ENCODE results near the gene SYNC.
"Not testable (repeated sequence)": the region's sequence is repeated elsewhere in the genome, so short reads cannot be mapped to it uniquely, and the experiment has no call there.

SYNC gene

DNA sequence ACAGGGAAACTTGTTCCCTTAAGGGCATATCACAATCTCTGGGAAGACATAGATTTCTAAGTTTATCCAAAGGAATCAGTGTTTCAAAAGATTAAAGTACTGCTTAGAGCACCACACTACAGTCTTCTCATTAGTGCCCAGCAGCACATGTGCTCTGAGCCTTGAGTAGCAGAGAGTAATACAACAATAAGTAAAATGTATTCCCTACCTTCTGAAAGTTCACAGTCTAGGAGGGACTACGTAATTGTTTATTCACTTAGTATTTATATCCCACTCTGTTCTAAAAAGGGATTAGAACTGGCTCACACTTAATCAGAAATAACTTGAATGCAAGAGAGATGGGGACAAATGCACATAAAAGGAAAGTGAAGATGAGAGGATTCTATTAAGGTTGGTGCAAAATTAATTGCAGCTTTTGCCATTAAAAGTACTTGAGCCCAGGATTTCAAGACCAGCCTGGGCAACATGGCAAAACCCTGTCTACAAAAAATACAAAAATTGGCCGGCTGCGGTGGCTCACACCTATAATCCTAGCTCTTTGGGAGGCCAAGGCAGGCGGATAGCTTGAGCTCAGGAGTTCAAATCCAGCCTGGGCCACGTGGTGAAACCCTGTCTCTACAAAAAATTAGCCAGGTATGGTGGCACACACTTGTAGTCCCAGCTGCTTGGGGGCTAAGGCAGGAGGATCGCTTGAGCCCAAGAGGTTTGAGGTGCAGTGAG is 9.0 kb downstream of the SYNC start:
- no peak for DNase-seq (ENCODE audit: low read depth)

DNA sequence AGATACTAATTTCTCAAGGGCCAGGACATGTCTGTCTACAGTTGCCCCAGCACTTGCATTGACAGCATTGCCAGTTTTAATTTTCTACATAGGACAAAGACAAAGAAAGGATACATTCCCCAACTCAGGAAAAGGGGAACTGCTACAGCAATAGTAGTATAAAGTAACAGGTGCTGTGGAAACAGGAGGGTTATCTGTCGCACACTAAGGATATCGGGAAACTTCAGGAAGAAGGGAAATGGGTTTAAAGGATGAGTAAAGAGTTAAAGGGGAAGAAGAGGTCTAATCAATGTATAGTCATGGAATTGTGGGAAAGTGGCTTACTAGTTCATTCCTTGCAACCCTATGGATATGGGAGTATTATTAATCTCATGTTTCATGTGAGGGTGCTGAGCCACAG is 16.2 kb downstream of the SYNC start:
- no peak for DNase-seq (ENCODE audit: low read depth)

DNA sequence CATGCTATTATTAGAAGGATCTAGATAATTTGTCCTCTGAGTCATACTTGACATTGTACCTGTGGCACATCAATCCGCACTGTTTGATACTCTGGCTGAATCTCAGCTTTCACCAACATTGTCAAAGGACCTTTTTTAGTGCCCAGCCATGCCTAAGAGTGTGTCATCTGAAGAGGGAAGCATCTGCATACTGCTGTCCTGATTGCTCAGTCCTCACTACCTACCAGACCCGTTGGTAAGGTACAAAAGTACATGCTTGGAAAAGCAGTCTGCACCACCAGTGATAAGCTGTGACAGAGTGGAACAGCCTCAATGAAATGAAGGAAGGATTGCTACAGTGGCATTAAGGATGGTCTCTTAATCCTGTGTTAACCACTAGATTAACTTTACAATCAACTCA is 17.1 kb downstream of the SYNC start:
- no peak for DNase-seq (ENCODE audit: low read depth)

DNA sequence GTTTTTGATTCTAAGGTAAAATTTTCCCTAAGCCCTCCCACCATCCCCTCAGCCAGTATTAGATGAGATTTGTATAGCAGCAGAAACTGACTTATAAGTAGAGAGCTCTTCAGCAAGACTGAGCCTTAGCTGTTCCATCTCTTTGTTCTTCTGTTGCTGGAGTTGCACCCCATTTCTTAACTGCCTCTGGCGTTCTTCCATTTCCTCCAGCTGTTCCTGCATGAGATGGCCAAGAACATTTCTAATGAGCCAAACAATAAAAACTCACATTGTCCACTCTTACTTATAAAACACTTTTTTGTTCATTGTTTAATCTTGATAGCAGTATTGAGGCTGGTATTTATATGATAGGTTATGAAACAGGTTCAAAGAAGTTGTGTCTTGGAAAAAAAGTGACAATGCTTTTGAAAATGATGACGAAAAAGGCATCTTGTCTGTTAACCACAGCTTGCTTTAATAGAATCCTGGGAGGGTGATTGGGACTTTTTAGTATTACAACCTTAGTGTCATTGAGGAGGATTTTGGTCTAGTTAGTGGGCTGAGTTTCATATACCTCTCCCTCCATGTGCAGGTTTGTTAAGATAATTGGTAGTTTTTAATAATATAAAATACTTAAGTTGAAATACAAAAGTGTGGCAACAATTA is 18.3 kb downstream of the SYNC start:
- DNase-seq (ENCODE audit: low read depth): no peak

GRCh38 chr1:32683397-32683796 is 19.2 kb downstream of the SYNC start:
- DNase-seq (ENCODE audit: low read depth): no peak

GRCh38 chr1:32681999-32682398 is 20.6 kb downstream of the SYNC start:
- DNase-seq (ENCODE audit: low read depth): no peak

DNA sequence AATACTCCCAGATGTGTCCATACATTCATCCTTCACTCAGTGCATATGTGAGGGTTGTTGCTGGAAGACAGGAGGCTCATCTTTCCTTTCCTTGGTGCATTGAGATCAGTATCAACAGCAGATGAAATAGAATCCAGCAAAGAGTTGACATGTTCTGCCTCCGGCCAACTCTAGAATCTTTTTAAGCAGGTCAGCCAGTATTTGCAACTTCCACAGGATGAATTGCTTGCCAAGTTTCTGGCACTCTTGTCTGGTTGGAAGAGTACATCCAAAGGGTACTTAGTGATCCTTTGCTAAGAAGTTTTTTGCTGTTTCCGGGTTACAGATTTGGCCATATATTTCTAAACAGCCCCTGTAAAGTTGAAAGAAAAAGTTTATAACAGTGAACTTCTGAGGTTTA is 21.1 kb downstream of the SYNC start:
- DNase-seq (ENCODE audit: low read depth): no peak

DNA sequence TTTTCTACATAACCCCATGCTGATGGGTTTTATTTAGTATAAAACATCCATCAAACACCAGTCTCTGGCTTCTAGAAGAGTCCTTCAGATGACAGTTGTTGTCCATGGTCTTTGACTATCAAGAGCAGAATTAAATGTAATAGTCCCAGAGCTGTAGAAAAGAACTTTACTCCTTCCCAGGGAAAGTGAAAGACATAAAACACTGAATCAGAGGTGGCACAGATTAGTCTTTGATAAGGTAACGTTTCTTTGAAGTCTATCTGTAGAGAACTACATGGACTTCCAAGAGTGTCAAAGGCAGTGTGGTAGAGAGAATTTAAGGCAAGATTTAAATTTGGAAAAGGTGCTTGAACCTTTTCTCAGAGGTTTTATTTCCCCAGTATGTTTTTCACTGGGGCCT is 21.9 kb downstream of the SYNC start:
- no peak for DNase-seq (ENCODE audit: low read depth)

DNA sequence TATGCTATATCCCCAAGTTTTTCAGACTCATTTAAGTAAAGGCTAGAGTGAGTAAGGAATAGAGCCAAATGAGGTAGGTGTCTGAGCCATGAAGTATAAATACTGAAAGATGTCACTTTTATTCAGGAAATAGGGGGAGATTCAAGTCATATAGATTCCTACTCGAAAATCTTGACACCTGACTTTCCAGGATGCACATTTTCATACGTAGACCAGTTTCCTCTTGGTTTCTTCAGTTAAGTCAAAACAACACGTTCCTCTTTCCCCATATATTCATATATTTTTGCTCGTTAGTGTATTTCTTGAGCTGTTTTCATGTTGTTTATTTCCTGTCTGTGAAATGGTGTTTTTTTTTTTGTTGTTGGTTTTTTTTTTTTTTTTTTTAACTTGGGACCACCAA is 22.6 kb downstream of the SYNC start:
- DNase-seq (ENCODE audit: low read depth): not testable (repeated sequence)

DNA sequence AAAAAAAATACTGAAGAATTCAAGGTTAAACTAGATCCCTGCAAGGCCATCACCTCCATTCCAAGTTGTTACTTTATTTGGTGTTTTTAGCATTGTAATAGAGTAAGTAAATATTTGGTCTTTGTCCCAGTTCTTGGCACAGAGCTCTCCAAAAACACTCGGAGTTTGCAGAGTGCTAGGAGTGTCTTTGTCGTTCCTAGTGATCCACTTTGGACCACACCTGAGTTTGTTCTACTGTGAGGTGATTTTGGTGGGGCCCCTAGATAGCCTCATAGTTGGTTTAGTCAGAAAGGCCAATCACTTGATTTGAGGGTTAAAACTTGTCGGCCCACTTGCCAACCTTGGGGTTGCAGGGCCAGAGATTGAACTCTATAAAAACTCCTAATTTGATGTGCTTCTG is 25.6 kb downstream of the SYNC start:
- DNase-seq (ENCODE audit: low read depth): no peak

DNA sequence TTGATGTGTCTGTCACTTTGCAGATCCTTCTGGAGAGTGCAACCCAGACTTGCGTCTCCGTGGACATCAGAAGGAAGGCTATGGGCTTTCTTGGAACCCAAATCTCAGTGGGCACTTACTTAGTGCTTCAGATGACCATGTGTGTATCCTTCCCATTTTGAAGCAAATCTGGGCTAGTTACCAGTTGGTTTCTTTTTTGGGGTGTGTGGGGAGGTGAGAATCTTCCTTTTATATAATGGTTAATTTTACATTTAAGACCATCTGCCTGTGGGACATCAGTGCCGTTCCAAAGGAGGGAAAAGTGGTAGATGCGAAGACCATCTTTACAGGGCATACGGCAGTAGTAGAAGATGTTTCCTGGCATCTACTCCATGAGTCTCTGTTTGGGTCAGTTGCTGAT is 33.9 kb downstream of the SYNC start:
- not testable (repeated sequence) for DNase-seq (ENCODE audit: low read depth)

DNA sequence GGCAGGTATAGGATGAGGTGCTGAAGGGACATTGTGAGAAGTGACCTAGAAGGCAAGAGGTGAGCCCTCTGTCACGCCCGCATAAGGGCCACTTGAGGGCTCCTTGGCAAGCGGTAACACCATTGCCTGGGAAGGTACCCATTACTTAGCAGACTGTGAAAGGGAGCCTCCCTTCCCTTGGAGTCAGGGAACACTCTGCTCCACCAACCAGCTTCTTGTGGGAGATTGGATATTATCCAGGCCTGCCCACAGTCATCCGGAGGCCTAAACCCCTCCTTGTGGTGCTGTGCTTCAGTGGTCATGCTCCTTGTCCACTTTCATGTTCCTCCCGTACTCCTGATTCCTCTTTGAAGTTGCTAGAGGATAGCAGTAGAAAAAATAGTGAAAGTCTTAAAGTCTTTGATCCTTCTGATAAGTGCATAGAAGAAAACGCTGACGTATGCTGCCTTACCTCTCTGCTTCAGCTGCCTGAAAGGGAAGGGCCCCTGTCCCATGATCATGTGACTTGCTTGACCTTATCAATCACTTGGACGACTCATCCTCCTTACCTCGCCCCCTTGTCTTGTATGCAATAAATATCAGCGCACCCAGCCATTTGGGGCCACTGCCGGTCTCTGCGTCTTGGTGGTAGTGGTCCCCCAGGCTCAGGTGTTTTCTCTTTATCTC is 35.5 kb downstream of the SYNC start:
- DNase-seq (ENCODE audit: low read depth): no peak

- no peak for DNase-seq (ENCODE audit: low read depth)
Measured at GRCh38 chr1:32665915-32666314, 36.7 kb downstream of the SYNC start.

- no peak for DNase-seq (ENCODE audit: low read depth)
Measured at GRCh38 chr1:32659581-32659980, 43.0 kb downstream of the SYNC start.

DNA sequence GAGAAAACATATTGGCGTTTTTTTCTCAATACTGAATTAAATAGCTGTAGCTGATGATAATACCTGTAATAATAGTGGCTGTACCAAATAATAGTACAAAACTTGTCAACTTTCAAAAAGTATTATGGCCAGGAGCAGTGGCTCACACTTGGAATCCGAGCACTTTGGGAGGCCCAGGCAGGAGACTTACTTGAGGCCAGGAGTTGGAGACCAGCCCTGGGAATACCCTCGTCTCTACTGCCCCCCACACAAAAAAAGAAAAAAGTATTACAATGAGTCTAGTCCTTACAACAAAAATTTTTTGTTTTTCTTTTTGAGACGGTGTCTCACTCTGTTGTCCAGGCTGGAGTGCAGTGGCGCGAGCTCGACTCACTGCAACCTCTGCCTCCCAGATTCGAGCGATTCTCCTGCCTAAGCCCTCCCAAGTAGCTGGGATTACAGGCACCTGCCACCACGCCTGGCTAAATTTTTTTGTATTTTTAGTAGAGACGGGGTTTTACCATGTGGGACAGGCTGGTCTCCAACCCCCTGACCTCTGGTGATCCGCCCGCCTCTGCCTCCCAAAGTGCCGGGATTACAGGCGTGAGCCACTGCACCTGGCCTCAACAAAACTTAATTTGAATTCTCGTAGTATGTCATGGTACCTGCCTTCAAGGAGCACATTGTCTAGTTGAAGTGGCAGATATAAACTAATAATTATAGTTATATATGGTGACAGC is 50.2 kb downstream of the SYNC start:
- DNase-seq (ENCODE audit: low read depth): no peak

DNA sequence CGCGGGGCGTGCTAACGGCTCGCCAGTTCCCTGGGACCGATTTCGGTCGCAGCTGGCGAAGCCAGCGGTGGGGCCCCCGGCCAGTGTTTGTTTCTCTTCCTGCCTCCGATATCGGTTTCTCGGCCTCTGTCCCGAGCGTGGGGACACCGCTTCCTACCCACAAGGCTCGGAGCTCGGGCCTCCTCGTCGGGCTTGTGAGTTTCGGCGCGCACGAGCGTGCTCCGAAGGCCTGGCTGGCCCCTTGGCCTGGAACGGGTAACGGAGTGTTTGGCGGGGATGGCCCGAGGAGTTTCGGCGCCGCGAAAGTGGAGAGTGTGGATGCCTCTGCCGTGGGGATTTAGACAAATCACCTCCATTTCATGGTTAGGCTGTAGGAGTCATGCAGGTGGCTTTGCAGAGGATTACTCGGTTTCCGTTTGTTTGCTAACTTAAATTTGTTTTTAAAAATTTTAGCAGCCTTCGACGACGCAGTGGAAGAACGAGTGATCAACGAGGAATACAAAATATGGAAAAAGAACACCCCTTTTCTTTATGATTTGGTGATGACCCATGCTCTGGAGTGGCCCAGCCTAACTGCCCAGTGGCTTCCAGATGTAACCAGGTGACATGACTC is 51.0 kb downstream of the SYNC start:
- DNase-seq (ENCODE audit: low read depth): no peak

DNA sequence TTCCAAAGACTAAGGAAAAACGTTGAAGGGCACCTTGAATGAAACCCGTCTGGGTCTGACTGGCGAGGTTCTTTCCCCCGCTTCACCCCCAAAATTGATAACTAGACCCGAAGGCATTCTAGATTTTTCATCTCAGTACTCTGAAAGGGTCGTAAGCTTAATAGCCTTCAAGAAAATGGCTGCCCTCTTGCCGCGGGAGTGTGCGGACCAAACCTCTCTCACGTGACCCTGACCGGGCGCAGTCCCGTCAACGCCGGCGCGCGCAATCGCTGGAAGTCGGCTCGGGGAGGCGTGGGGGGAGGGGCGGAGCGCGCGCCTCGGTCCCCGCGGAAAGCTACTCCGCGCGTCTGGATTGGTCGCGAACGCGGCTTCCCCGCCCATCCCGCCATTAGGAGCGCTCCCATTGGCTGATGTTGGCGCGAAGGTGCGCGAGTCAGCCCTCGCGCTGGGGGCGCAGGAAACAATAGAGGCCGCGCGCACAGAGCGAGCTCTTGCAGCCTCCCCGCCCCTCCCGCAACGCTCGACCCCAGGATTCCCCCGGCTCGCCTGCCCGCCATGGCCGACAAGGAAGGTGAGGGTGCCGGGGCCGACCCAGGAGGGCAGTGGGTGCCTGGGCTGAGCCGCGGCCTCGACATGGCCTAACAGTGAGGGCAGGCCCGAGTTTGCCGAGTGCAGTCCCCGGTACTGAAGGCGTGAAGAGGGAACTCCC is 51.7 kb downstream of the SYNC start, which contains the start of gene RBBP4:
Gene RBBP4, plus strand, starts transcription at position 457 of the 709 bp plus-strand sequence. Its CDS starts 99 bp downstream, at position 556.
- DNase-seq (ENCODE audit: low read depth): peak; percentile 94

GRCh38 chr1:32650248-32650751 is 52.3 kb downstream of the SYNC start, which contains the start of gene ZBTB8OS:
TSS of gene ZBTB8OS (minus strand) at chr1:32650550. CDS start at chr1:32650529, 21 bp downstream.
- peak; percentile 87 for DNase-seq (ENCODE audit: low read depth)

DNA sequence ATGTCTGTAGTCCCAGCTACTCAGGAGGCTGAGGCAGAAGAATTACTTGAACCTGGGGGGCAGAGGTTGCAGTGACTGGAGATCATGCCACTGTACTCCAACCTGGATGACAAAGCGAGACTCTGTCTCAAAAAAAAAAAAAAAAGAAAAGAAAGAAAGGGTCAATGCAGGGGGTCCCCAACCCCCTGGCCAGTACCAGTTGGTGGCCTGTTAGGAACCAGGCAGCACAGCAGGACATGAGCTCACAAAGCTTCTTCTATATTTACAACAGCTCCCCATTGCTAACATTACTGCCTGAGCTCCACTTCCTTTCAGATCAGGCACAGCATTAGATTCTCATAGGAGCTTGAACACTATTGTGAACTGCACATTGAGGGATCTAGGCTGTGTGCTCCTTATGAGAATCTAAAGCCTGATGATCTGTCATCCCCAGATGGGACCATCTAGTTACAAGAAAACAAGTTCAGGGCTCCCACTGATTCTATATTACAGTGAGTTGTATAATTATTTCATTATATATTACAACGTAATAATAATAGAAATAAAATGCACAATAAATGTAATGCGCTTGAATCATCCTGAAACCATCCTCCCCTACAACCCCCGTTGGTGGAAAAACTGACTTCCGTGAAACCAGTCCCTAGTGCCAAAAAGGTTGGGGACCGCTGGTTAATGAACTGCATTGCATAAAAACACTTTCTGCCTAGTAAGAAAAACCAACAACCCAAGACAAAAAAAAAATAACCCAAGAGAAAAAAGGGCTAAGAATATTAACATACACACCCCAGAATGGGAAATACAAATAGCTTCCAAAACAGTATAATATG is 55.0 kb downstream of the SYNC start:
- DNase-seq (ENCODE audit: low read depth): no peak

DNA sequence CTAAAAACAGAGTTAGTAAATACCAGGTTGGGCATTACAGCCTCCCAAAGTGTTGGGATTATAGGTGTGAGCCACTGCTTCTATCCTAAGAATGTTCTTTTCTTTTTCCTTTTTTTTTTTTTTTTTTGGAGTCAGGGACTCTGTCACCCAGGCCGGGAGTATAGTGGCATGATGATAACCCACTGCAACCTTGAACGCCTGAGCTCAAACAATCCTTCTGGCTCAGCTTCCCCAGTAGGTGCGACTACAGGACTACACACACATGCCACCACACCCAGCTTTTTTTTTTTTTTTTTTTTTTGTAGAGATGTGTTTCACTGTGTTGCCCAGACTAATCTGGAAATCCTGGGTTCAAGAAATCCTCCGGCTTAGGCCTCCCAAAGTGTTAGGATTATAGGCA is 58.1 kb downstream of the SYNC start:
- no peak for DNase-seq (ENCODE audit: low read depth)
